Panc1 (cell line): ENCODE results near the gene COL23A1.

Source experiments
- POLR2AphosphoS5 ChIP-seq: IDR thresholded peaks from 2 replicates; pipeline ENCODE4 v1.6.1; 2012; ENCODE audit warnings: mild to moderate bottlenecking, low read depth, low read length, moderate library complexity
- SIN3A ChIP-seq: IDR thresholded peaks from 2 replicates; pipeline ENCODE4 v1.6.1; 2012; ENCODE audit warnings: low read depth, mild to moderate bottlenecking, low read length, moderate library complexity, borderline replicate concordance; ENCODE audit not compliant: insufficient read depth
- TCF7L2 ChIP-seq: IDR thresholded peaks from 2 replicates; pipeline ENCODE4 v1.6.1; 2011; ENCODE audit warnings: mild to moderate bottlenecking, low read depth, low read length, inconsistent platforms
- TF ChIP-seq, protein P1 (sequence below): fragments of 450-650 bp; IDR thresholded peaks from 2 replicates; pipeline ENCODE4 v1.5.1; 2017; ENCODE audit warnings: mild to moderate bottlenecking
- TF ChIP-seq, protein P2 (sequence below), 2 experiments: IDR thresholded peaks; 2 replicates each; pipeline ENCODE4 v1.6.1; 2011 to 2012; ENCODE audit warnings: low read depth in 2 of 2, control low read depth in 1 of 2, low read length in 1 of 2, mild to moderate bottlenecking in 1 of 2, moderate library complexity in 1 of 2; ENCODE audit not compliant: insufficient read depth in 1 of 2

DNA sequence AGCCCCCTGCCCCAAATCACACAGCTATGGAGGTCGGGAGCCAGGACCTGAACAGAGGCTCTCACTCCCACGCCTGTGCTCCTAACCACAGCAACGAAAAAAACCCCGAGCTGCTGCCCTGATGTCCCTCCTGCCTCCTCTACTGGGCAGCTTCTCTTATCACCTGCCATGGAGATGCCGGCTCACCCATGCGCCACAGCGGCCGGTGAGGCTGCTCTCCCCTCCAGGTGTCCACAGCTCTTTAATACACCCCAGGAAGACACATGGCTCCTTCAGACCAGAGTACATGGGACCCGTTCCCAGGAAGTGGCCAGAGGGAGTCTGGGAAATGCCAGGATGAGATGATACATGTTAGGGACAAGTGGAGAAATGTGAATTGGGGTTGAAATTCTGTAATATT lies 110.9 kb downstream of the COL23A1 start:
- no peak for TF ChIP-seq SIN3A
- TF ChIP-seq, protein P1, sequence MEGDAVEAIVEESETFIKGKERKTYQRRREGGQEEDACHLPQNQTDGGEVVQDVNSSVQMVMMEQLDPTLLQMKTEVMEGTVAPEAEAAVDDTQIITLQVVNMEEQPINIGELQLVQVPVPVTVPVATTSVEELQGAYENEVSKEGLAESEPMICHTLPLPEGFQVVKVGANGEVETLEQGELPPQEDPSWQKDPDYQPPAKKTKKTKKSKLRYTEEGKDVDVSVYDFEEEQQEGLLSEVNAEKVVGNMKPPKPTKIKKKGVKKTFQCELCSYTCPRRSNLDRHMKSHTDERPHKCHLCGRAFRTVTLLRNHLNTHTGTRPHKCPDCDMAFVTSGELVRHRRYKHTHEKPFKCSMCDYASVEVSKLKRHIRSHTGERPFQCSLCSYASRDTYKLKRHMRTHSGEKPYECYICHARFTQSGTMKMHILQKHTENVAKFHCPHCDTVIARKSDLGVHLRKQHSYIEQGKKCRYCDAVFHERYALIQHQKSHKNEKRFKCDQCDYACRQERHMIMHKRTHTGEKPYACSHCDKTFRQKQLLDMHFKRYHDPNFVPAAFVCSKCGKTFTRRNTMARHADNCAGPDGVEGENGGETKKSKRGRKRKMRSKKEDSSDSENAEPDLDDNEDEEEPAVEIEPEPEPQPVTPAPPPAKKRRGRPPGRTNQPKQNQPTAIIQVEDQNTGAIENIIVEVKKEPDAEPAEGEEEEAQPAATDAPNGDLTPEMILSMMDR, result no peak
- TF ChIP-seq POLR2AphosphoS5, result no peak
- TF ChIP-seq, protein P2, sequence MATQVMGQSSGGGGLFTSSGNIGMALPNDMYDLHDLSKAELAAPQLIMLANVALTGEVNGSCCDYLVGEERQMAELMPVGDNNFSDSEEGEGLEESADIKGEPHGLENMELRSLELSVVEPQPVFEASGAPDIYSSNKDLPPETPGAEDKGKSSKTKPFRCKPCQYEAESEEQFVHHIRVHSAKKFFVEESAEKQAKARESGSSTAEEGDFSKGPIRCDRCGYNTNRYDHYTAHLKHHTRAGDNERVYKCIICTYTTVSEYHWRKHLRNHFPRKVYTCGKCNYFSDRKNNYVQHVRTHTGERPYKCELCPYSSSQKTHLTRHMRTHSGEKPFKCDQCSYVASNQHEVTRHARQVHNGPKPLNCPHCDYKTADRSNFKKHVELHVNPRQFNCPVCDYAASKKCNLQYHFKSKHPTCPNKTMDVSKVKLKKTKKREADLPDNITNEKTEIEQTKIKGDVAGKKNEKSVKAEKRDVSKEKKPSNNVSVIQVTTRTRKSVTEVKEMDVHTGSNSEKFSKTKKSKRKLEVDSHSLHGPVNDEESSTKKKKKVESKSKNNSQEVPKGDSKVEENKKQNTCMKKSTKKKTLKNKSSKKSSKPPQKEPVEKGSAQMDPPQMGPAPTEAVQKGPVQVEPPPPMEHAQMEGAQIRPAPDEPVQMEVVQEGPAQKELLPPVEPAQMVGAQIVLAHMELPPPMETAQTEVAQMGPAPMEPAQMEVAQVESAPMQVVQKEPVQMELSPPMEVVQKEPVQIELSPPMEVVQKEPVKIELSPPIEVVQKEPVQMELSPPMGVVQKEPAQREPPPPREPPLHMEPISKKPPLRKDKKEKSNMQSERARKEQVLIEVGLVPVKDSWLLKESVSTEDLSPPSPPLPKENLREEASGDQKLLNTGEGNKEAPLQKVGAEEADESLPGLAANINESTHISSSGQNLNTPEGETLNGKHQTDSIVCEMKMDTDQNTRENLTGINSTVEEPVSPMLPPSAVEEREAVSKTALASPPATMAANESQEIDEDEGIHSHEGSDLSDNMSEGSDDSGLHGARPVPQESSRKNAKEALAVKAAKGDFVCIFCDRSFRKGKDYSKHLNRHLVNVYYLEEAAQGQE (IDR thresholded peaks at IDR 0.05; ENCODE audit: insufficient read depth in 1 of 2, low read depth in 2 of 2, low read length in 1 of 2), result no peak
- TF ChIP-seq TCF7L2, result no peak
